ENCODE results near the gene SLC7A6. TPM values are rescaled to one million over a fixed set of nuclear protein-coding genes. Genes with fewer than 3 reads are reported as not detected.

Gene SLC7A6
- 10 to 100 TPM; 28.4 to 39.7 TPM for total RNA-seq
- long read RNA-seq, donor 1, full-length matches to known transcripts: 1 of 6 reads
- long read RNA-seq, donor 1, partial matches to known transcripts: 3 of 6 reads
- long read RNA-seq, donor 1, other reads (novel, unspliced or antisense): 2 of 6 reads
- long read RNA-seq, donor 2, partial matches to known transcripts: 9 of 21 reads
- long read RNA-seq, donor 2, other reads (novel, unspliced or antisense): 12 of 21 reads

- intact Hi-C loops (cut with DNase I): loop anchor here in 1 of 2 donors (5.0 kb wide), 1 partner anchor 63 kb away; no protein-coding TSS in a partner anchor
- peak; percentile 93 for DNase-seq (ENCODE audit: low spot score)
Measured at GRCh38 chr16:68264128-68265077, at the start of gene SLC7A6. Gene SLC7A6 (plus strand): TSS chr16:68264526. CDS start chr16:68274727, 10,201 bp downstream.

GRCh38 chr16:68214726-68215125, 49.6 kb upstream of the SLC7A6 start:
- intact Hi-C loops (cut with DNase I): loop anchor here in 1 of 2 donors (10.0 kb wide), 1 partner anchor 590 kb away; no protein-coding TSS in a partner anchor
- DNase-seq (ENCODE audit: low spot score): no peak

- intact Hi-C loops (cut with DNase I): loop anchor here in 1 of 2 donors (10.0 kb wide), 1 partner anchor 589 kb away; no protein-coding TSS in a partner anchor
- DNase-seq (ENCODE audit: low spot score): no peak
Measured at GRCh38 chr16:68215302-68215701, 49.0 kb upstream of the SLC7A6 start.

GRCh38 chr16:68216240-68216639, 48.1 kb upstream of the SLC7A6 start:
- DNase-seq (ENCODE audit: low spot score): no peak
- intact Hi-C loops (cut with DNase I): loop anchor here in 1 of 2 donors (10.0 kb wide), 1 partner anchor 589 kb away; no protein-coding TSS in a partner anchor

- intact Hi-C loops (cut with DNase I): loop anchor here in 1 of 2 donors (10.0 kb wide), 1 partner anchor 587 kb away; no protein-coding TSS in a partner anchor
- no peak for DNase-seq (ENCODE audit: low spot score)
Measured at GRCh38 chr16:68217506-68217905, 46.8 kb upstream of the SLC7A6 start.

GRCh38 chr16:68219725-68220351, 44.5 kb upstream of the SLC7A6 start:
- intact Hi-C loops (cut with DNase I): loop anchor here in 1 of 2 donors (10.0 kb wide), 2 partner anchors 135 to 585 kb away; partner anchors contain the start of gene NFATC3
- no peak for DNase-seq (ENCODE audit: low spot score)

GRCh38 chr16:68223072-68223471, 41.3 kb upstream of the SLC7A6 start:
- intact Hi-C loops (cut with DNase I): loop anchor here in 1 of 2 donors (10.0 kb wide), 1 partner anchor 138 kb away; the partner anchor contains the start of gene NFATC3
- no peak for DNase-seq (ENCODE audit: low spot score)

GRCh38 chr16:68226116-68226515, 38.2 kb upstream of the SLC7A6 start:
- intact Hi-C loops (cut with DNase I): loop anchor here in 1 of 2 donors (10.0 kb wide), 1 partner anchor 141 kb away; the partner anchor contains the start of gene NFATC3

GRCh38 chr16:68227183-68227793, 37.0 kb upstream of the SLC7A6 start:
- intact Hi-C loops (cut with DNase I): loop anchor here in 1 of 2 donors (10.0 kb wide), 1 partner anchor 142 kb away; the partner anchor contains the start of gene NFATC3
- no peak for DNase-seq (ENCODE audit: low spot score)

More at GRCh38 chr16:68226116-68226515, 38.2 kb upstream of the SLC7A6 start:
- DNase-seq (ENCODE audit: low spot score): no peak

- no peak for DNase-seq (ENCODE audit: low spot score)
- intact Hi-C loops (cut with DNase I): loop anchor here in 1 of 2 donors (10.0 kb wide), 1 partner anchor 143 kb away; the partner anchor contains the start of gene NFATC3
Measured at GRCh38 chr16:68227850-68228553, 36.3 kb upstream of the SLC7A6 start.

GRCh38 chr16:68228652-68229051, 35.7 kb upstream of the SLC7A6 start:
- intact Hi-C loops (cut with DNase I): loop anchor here in 1 of 2 donors (10.0 kb wide), 1 partner anchor 144 kb away; the partner anchor contains the start of gene NFATC3
- DNase-seq (ENCODE audit: low spot score): peak; percentile 14

GRCh38 chr16:68229431-68230175, 34.7 kb upstream of the SLC7A6 start:
- DNase-seq (ENCODE audit: low spot score): no peak
- intact Hi-C loops (cut with DNase I): loop anchor here (5.0 to 10.0 kb wide), 2 partner anchors 137 to 145 kb away; partner anchors contain the start of gene NFATC3 (in 1 of the 2)

- intact Hi-C loops (cut with DNase I): loop anchor here in 1 of 2 donors (5.0 kb wide), 1 partner anchor 138 kb away; no protein-coding TSS in a partner anchor
- DNase-seq (ENCODE audit: low spot score): no peak
Measured at GRCh38 chr16:68230176-68230571, 34.2 kb upstream of the SLC7A6 start.

GRCh38 chr16:68230956-68231355, 33.4 kb upstream of the SLC7A6 start:
- intact Hi-C loops (cut with DNase I): loop anchor here in 1 of 2 donors (5.0 kb wide), 1 partner anchor 139 kb away; no protein-coding TSS in a partner anchor
- no peak for DNase-seq (ENCODE audit: low spot score)

- intact Hi-C loops (cut with DNase I): loop anchor here in 1 of 2 donors (5.0 kb wide), 1 partner anchor 139 kb away; no protein-coding TSS in a partner anchor
- peak; percentile 55 for DNase-seq (ENCODE audit: low spot score)
Measured at GRCh38 chr16:68231384-68232136, 32.8 kb upstream of the SLC7A6 start.

GRCh38 chr16:68232335-68232734, 32.0 kb upstream of the SLC7A6 start:
- intact Hi-C loops (cut with DNase I): loop anchor here in 1 of 2 donors (5.0 kb wide), 1 partner anchor 140 kb away; no protein-coding TSS in a partner anchor
- DNase-seq (ENCODE audit: low spot score): peak; percentile 79

Measured in posterior vena cava (tissue), 2 donors.